Caco-2 (cell line): ENCODE measurements around the gene USP40. TPM values are rescaled to one million over a fixed set of nuclear protein-coding genes. Genes with fewer than 3 reads are reported as not detected.
A peak's percentile ranks its signal among the peaks of the same experiment; 100 is the strongest.

Experiments used
- BruUV-seq: library from RNA; stranded (reverse); fragments of 400-500 nt; replicated peaks from 2 replicates; lab custom pipeline; 2021; lab: Mats Ljungman, UMichigan
- CTCF ChIA-PET: fragments of 300-600 bp; sonication (Branson Sonifier 250); formaldehyde crosslinking; loops from one replicate; lab custom pipeline; 2022; ENCODE audit warnings: antibody characterized with exemption; lab: Charles Lee
- POLR2A ChIA-PET: fragments of 300-600 bp; sonication (Branson Sonifier 250); formaldehyde crosslinking; loops from one replicate; lab custom pipeline; 2022; ENCODE audit warnings: antibody characterized with exemption; lab: Charles Lee
- DNase-seq, 2 experiments: peaks; one replicate each; pipeline versions ENCODE4 v3.0.0 to v3.0.0-alpha.2; 2020 to 2022
- H3K27me3 ChIP-seq: replicated peaks from 2 replicates; pipeline ENCODE4 v1.6.0; 2011; ENCODE audit warnings: low read length; ENCODE audit not compliant: control insufficient read depth, insufficient read depth
- H3K36me3 ChIP-seq: 2 replicates; pipeline ENCODE4 v1.5.1; 2011; ENCODE audit warnings: low read length; ENCODE audit not compliant: control insufficient read depth, insufficient read depth
- H3K4me1 ChIP-seq: fragments of 250-450 bp; sonication (Bioruptor Pico); 2 replicates; pipeline ENCODE4 v1.5.1; 2020; ENCODE audit warnings: mild to moderate bottlenecking
- H3K4me3 ChIP-seq: 2 replicates; pipeline ENCODE4 v1.5.1; 2011; ENCODE audit warnings: low read depth, mild to moderate bottlenecking, control low read depth, low read length
- H3K9me3 ChIP-seq: fragments of 250-450 bp; sonication (Bioruptor Pico); 2 replicates; pipeline ENCODE4 v1.5.1; 2020; ENCODE audit warnings: mild to moderate bottlenecking, moderate library complexity
- H3K27ac Mint-ChIP-seq: one replicate; pipeline ENCODE4 v1.8.0; 2022; ENCODE audit warnings: mixed read lengths; ENCODE audit not compliant: unreplicated experiment
- H3K27me3 Mint-ChIP-seq: one replicate; pipeline ENCODE4 v1.8.0; 2022; ENCODE audit warnings: mixed read lengths; ENCODE audit not compliant: insufficient read depth, unreplicated experiment
- H3K36me3 Mint-ChIP-seq: one replicate; pipeline ENCODE4 v1.8.0; 2022; ENCODE audit warnings: mild to moderate bottlenecking, mixed read lengths; ENCODE audit not compliant: insufficient read depth, unreplicated experiment
- H3K4me1 Mint-ChIP-seq: one replicate; pipeline ENCODE4 v1.8.0; 2022; ENCODE audit warnings: low read depth, mixed read lengths; ENCODE audit not compliant: unreplicated experiment
- H3K4me3 Mint-ChIP-seq: one replicate; pipeline ENCODE4 v1.8.0; 2022; ENCODE audit warnings: mild to moderate bottlenecking, moderate library complexity, mixed read lengths; ENCODE audit not compliant: unreplicated experiment
- H3K9me3 Mint-ChIP-seq: one replicate; pipeline ENCODE4 v1.8.0; 2022; ENCODE audit warnings: mixed read lengths; ENCODE audit not compliant: unreplicated experiment
- CTCF ChIP-seq, 2 experiments: fragments of 200-600 bp in 1 of 2; IDR thresholded peaks; 1 replicate in 1 of 2; 2 replicates in 1 of 2; pipeline versions ENCODE4 v1.5.1 to v1.8.0; 2011 to 2022; ENCODE audit warnings: antibody characterized with exemption in 1 of 2, control low read depth in 1 of 2, inconsistent platforms in 1 of 2, low read depth in 1 of 2, low read length in 1 of 2, mild to moderate bottlenecking in 1 of 2, moderate library complexity in 1 of 2; ENCODE audit not compliant: insufficient read depth in 1 of 2, severe bottlenecking in 1 of 2, unreplicated experiment in 1 of 2
- intact Hi-C: fragments of 100-400 bp; cut with micrococcal nuclease; formaldehyde crosslinking; loops from one replicate; pipeline ENCODE4 v1.10.0; 2022; ENCODE audit not compliant: unreplicated experiment
- total RNA-seq: library from RNA; stranded (reverse); gene quantifications from 2 replicates; pipeline ENCODE4 v1.2.3, GENCODE V29; 2022

Gene USP40
- total RNA-seq, 1 experiment from 2014 or later, result 27.8 TPM

- intact Hi-C loops, result no loop called here
- Mint-ChIP-seq H3K4me3 (no peak overlapping the region), H3K27ac (no peak overlapping the region), H3K27me3 (no peaks in the 10 kb centered on the region), H3K36me3 (peaks cover 80% of the 10 kb centered on the region), H3K4me1 (no peaks in the 10 kb centered on the region), H3K9me3 (no peaks in the 10 kb centered on the region)
- Histone ChIP-seq H3K27me3 (no peaks in the 10 kb centered on the region), H3K4me1 (no peaks in the 10 kb centered on the region), H3K9me3 (no peaks in the 10 kb centered on the region), H3K36me3 (peaks cover 2% of the 10 kb centered on the region; the same call in 1 of the 2 replicates), H3K4me3 (no peak overlapping the region)
- no TSS peak for BruUV-seq
- POLR2A ChIA-PET, result no interaction called here
- CTCF ChIA-PET, result no interaction called here
- no peak for TF ChIP-seq CTCF (IDR thresholded peaks at IDR 0.05; ENCODE audit: insufficient read depth in 1 of 2, low read depth in 1 of 2, low read length in 1 of 2, severe bottlenecking in 1 of 2, unreplicated experiment in 1 of 2)
- DNase-seq, result no peak
These were observed 101.9 kb downstream of the USP40 start for GRCh38 chr2:233464531-233465240.

- Histone ChIP-seq H3K4me3 (no peak overlapping the region), H3K9me3 (no peaks in the 10 kb centered on the region), H3K4me1 (no peaks in the 10 kb centered on the region), H3K27me3 (no peaks in the 10 kb centered on the region), H3K36me3 (peaks cover 2% of the 10 kb centered on the region; the same call in 1 of the 2 replicates)
- Mint-ChIP-seq H3K4me3 (peak overlapping the region; percentile 31), H3K4me1 (no peaks in the 10 kb centered on the region), H3K36me3 (peaks cover 80% of the 10 kb centered on the region), H3K9me3 (no peaks in the 10 kb centered on the region), H3K27ac (peak overlapping the region; percentile 45), H3K27me3 (no peaks in the 10 kb centered on the region)
- no peak for TF ChIP-seq CTCF (IDR thresholded peaks at IDR 0.05; ENCODE audit: insufficient read depth in 1 of 2, low read depth in 1 of 2, low read length in 1 of 2, severe bottlenecking in 1 of 2, unreplicated experiment in 1 of 2)
- ChIA-PET POLR2A (no interaction called here), CTCF (no interaction called here)
- no TSS peak for BruUV-seq
- intact Hi-C loops, result no loop called here
- no peak for DNase-seq
These were observed 102.5 kb downstream of the USP40 start for GRCh38 chr2:233464056-233464455.

- H3K36me3 Mint-ChIP-seq, result peaks cover 80% of the 10 kb centered on the region
- Histone ChIP-seq H3K36me3 (peaks cover 2% of the 10 kb centered on the region; the same call in 1 of the 2 replicates), H3K9me3 (no peaks in the 10 kb centered on the region), H3K27me3 (no peaks in the 10 kb centered on the region), H3K4me3 (no peak overlapping the region), H3K4me1 (no peaks in the 10 kb centered on the region)
- intact Hi-C loops, result no loop called here
- peak overlapping the region; percentile 31 for H3K4me3 Mint-ChIP-seq
- no peaks in the 10 kb centered on the region for H3K9me3 Mint-ChIP-seq
- no TSS peak for BruUV-seq
- no peaks in the 10 kb centered on the region for H3K4me1 Mint-ChIP-seq
- peak overlapping the region; percentile 45 for H3K27ac Mint-ChIP-seq
- H3K27me3 Mint-ChIP-seq, result no peaks in the 10 kb centered on the region
- TF ChIP-seq CTCF (IDR thresholded peaks at IDR 0.05; ENCODE audit: insufficient read depth in 1 of 2, low read depth in 1 of 2, low read length in 1 of 2, severe bottlenecking in 1 of 2, unreplicated experiment in 1 of 2), result no peak
- ChIA-PET CTCF (no interaction called here), POLR2A (no interaction called here)
- no peak for DNase-seq
These were observed 103.0 kb downstream of the USP40 start for GRCh38 chr2:233463586-233463985.
